Measurements from ENCODE around the gene SNRPA. TPM values are rescaled to one million over a fixed set of nuclear protein-coding genes. Genes with fewer than 3 reads are reported as not detected.
A peak's percentile ranks its signal among the peaks of the same experiment; 100 is the strongest.

The SNRPA gene
- total RNA-seq, 4 donors from 2014 or later, result 24.3 to 35.2 (median 27.3) TPM

GRCh38 chr19:40802300-40803169 lies 51.5 kb downstream of the SNRPA start:
- peak overlapping the region; percentile 94 to 96 (median 96) for H3K27ac ChIP-seq
- peak; percentile 49 to 80 for DNase-seq
- H3K4me3 ChIP-seq, result peak overlapping the region; percentile 7 to 37 (median 19)
- in situ Hi-C loops (cut with MboI; ENCODE audit: low sequenced_read_pairs in 4 of 4) (no loop called here), intact Hi-C loops (cut with DNase I; ENCODE audit: low total_unique reads) (no loop called here)
- H3K27me3 ChIP-seq, result no peaks in the 10 kb centered on the region
- H3K9me3 ChIP-seq, result no peaks in the 10 kb centered on the region
- TF ChIP-seq, protein P1, sequence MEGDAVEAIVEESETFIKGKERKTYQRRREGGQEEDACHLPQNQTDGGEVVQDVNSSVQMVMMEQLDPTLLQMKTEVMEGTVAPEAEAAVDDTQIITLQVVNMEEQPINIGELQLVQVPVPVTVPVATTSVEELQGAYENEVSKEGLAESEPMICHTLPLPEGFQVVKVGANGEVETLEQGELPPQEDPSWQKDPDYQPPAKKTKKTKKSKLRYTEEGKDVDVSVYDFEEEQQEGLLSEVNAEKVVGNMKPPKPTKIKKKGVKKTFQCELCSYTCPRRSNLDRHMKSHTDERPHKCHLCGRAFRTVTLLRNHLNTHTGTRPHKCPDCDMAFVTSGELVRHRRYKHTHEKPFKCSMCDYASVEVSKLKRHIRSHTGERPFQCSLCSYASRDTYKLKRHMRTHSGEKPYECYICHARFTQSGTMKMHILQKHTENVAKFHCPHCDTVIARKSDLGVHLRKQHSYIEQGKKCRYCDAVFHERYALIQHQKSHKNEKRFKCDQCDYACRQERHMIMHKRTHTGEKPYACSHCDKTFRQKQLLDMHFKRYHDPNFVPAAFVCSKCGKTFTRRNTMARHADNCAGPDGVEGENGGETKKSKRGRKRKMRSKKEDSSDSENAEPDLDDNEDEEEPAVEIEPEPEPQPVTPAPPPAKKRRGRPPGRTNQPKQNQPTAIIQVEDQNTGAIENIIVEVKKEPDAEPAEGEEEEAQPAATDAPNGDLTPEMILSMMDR (IDR thresholded peaks at IDR 0.05 in 4 of 5, conservative IDR thresholded peaks at IDR 0.05 in 1 of 5), result no peak
- TF ChIP-seq POLR2A (IDR thresholded peaks at IDR 0.05), result no peak
- H3K36me3 ChIP-seq, result peaks cover 0 to 20% of the 10 kb centered on the region in 2 donors
- ATAC-seq, result peak in 1 of 2 donors; percentile 7
- H3K4me1 ChIP-seq, result peaks cover 77 to 80% of the 10 kb centered on the region in 2 donors

DNA sequence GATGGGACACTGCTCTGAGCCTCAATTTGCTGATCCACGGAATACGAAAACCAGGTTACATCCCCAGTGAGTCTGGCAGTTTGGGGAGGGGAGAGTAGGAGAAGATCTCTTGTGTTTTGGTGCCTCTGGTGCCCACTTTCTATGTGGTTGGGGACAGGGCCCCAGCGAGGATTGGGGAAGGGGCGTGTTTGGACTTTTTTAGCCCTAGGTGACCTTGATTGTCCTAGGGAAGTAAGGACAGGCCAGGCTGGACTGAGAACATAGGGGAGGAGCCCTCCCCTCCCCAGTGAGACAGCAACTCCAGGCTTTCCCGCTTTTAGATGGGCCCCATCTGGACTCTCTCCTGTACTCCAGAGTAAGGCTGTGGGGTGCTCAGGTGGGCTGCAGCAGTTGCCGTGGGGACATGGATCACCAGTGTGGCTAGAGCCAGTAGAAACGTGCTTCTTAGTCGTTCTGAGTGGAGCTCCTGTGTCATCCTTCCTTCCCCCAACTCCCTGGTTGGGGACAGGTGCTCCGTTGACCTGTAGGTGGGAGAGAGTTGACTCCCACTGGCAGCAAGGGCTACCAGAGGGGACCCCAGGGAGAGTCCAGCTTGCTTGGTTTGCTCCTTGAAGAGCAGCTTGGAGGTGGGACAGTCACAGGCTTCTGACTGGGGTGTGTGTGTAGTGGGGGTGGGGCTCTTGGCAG lies 52.3 kb downstream of the SNRPA start:
- Histone ChIP-seq H3K4me3 (peak overlapping the region; percentile 12 to 37 (median 21)), H3K4me1 (peaks cover 75 to 80% of the 10 kb centered on the region in 2 donors), H3K9me3 (no peaks in the 10 kb centered on the region), H3K27ac (peak overlapping the region; percentile 94 to 96 (median 96)), H3K36me3 (peaks cover 0 to 27% of the 10 kb centered on the region in 2 donors), H3K27me3 (no peaks in the 10 kb centered on the region)
- no peak for ATAC-seq
- in situ Hi-C loops (cut with MboI; ENCODE audit: low sequenced_read_pairs in 4 of 4) (no loop called here), intact Hi-C loops (cut with DNase I; ENCODE audit: low total_unique reads) (no loop called here)
- no peak for DNase-seq
- no peak for TF ChIP-seq POLR2A (IDR thresholded peaks at IDR 0.05)
- TF ChIP-seq, protein P1 (IDR thresholded peaks at IDR 0.05 in 4 of 5, conservative IDR thresholded peaks at IDR 0.05 in 1 of 5), result no peak

DNA sequence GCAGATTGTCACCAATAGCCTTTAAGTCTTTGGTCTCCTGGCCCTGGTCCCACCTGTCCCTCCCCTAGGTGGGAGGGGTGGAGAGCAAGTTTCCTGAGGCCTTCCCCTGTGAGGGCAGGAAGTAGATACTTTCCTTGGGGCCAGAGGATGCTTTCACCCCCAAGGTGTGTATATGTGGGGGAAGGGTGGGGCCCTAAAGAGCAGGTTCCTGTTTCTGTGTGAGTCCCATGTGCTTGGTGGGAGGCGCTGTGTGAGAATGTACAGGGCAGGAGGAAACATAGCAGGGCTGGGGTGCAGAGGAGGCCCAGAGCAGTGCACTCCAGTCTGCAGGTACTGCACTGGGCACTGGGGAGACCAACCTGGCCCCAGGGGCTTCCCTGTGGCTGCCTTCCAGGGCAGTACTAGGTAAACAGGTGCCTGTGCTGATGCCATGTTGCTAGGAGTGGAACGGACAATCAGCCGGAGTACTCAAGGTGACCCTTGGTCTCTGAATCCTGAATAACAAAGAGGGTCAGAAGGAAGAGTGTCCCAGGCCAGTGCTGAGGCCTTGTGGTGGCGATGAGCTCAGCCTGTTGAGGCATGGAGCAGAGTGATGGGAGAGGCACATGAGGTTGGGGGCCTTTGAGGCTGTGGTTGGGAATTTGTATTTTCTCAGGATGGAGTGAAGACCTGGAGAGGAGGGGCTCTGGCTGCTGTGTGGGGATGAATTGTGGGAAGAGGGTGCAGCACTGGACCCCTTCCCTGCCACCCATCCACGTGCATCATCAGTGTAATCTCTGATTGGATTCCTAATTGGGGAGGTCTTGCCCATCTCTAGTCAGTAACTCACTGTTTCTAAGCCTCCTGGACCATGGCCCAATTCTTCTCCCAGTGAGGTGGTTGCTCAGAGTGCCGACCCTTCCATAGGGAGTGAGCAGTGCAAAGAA lies 53.1 kb downstream of the SNRPA start:
- intact Hi-C loops (cut with DNase I; ENCODE audit: low total_unique reads), result no loop called here

DNA sequence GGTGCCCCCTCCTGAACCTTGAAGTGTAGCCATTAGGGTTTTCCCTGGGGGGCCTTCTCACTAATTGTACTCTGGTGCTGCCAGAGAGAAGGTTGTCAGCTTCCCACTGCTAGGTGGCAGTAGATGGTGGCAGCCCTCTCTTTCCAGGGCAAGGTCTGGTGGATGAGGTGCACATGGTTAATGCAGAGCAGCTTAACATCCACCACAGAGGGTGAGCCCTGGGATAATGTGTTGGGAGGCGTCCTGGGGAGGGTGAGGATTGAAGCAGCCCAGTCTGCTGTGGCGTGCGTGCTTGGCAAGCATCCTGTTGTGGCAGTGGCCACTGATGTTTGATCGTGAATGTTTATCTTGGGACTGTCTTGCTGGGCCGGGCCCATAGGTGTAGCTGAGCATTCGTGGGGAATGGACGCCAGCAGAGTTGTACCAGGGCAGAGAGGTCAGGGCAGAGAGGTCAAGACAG lies 53.8 kb downstream of the SNRPA start:
- DNase-seq (no peak), ATAC-seq (no peak)
- TF ChIP-seq, protein P1 (IDR thresholded peaks at IDR 0.05 in 4 of 5, conservative IDR thresholded peaks at IDR 0.05 in 1 of 5), result no peak
- no peak for TF ChIP-seq POLR2A (IDR thresholded peaks at IDR 0.05)
- intact Hi-C loops (cut with DNase I; ENCODE audit: low total_unique reads), result no loop called here
- H3K4me3 ChIP-seq, result no peak overlapping the region
- H3K4me1 ChIP-seq, result peaks cover 74 to 80% of the 10 kb centered on the region in 2 donors
- no peaks in the 10 kb centered on the region for H3K27me3 ChIP-seq
- H3K27ac ChIP-seq, result peak overlapping the region; percentile 94 to 96 (median 96)
- H3K9me3 ChIP-seq, result no peaks in the 10 kb centered on the region
- peaks cover 0 to 32% of the 10 kb centered on the region in 2 donors for H3K36me3 ChIP-seq
- in situ Hi-C loops (cut with MboI; ENCODE audit: low sequenced_read_pairs in 4 of 4), result no loop called here

More for the DNA sequence above, 53.1 kb downstream of the SNRPA start:
- DNase-seq, result peak in 1 of 2 donors; percentile 48
- in situ Hi-C loops (cut with MboI; ENCODE audit: low sequenced_read_pairs in 4 of 4), result no loop called here
- peaks cover 0 to 32% of the 10 kb centered on the region in 2 donors for H3K36me3 ChIP-seq
- H3K4me1 ChIP-seq, result peaks cover 74 to 80% of the 10 kb centered on the region in 2 donors
- H3K4me3 ChIP-seq, result no peak overlapping the region
- no peak for ATAC-seq
- H3K9me3 ChIP-seq, result no peaks in the 10 kb centered on the region
- H3K27me3 ChIP-seq, result no peaks in the 10 kb centered on the region
- H3K27ac ChIP-seq, result peak overlapping the region; percentile 94 to 96 (median 96)
- no peak for TF ChIP-seq POLR2A (IDR thresholded peaks at IDR 0.05)
- TF ChIP-seq, protein P1 (IDR thresholded peaks at IDR 0.05 in 4 of 5, conservative IDR thresholded peaks at IDR 0.05 in 1 of 5), result no peak

Measured in gastrocnemius medialis (tissue), 4 donors.